HG03025 (cell line): ENCODE data around the gene DAZL.

Experiments used
- ATAC-seq: cut with Tn5 transposase; IDR thresholded peaks from one replicate; pipeline ENCODE4 v1.9.1; 2021; ENCODE audit warnings: mild to moderate bottlenecking, moderate library complexity; ENCODE audit not compliant: unreplicated experiment, low FRiP score

DAZL gene

GRCh38 chr3:16546186-16547010, 58.8 kb downstream of the DAZL start:
- no peak for ATAC-seq

GRCh38 chr3:16545413-16546185, 59.6 kb downstream of the DAZL start:
- ATAC-seq: no peak

GRCh38 chr3:16543242-16543864, 61.9 kb downstream of the DAZL start:
- ATAC-seq: no peak

GRCh38 chr3:16538507-16538906, 66.7 kb downstream of the DAZL start:
- ATAC-seq: no peak

GRCh38 chr3:16536996-16537395, 68.2 kb downstream of the DAZL start:
- no peak for ATAC-seq
